HG03342 (cell line): ENCODE measurements around the gene KCNH2.

Experiments used
- ATAC-seq: cut with Tn5 transposase; IDR thresholded peaks from one replicate; pipeline ENCODE4 v1.9.1; 2021; ENCODE audit warnings: mild to moderate bottlenecking, moderate library complexity; ENCODE audit not compliant: unreplicated experiment

KCNH2 gene

GRCh38 chr7:150949971-150950491, 28.1 kb downstream of the KCNH2 start:
- ATAC-seq: no peak

- no peak for ATAC-seq
These were observed 28.6 kb downstream of the KCNH2 start for GRCh38 chr7:150949564-150949963.

GRCh38 chr7:150948791-150949251, 29.3 kb downstream of the KCNH2 start:
- ATAC-seq: no peak

GRCh38 chr7:150947761-150948651, 30.1 kb downstream of the KCNH2 start:
- ATAC-seq: no peak

- ATAC-seq: no peak
These were observed 30.8 kb downstream of the KCNH2 start for GRCh38 chr7:150947241-150947745.

GRCh38 chr7:150946421-150947240, 31.5 kb downstream of the KCNH2 start:
- no peak for ATAC-seq

- ATAC-seq: no peak
These were observed 32.2 kb downstream of the KCNH2 start for GRCh38 chr7:150945853-150946420.

- no peak for ATAC-seq
These were observed 32.8 kb downstream of the KCNH2 start for GRCh38 chr7:150945171-150945852.

- ATAC-seq: no peak
These were observed 33.8 kb downstream of the KCNH2 start for GRCh38 chr7:150944066-150945042.

GRCh38 chr7:150943453-150943814, 34.7 kb downstream of the KCNH2 start:
- no peak for ATAC-seq

- ATAC-seq: no peak
These were observed 35.3 kb downstream of the KCNH2 start for GRCh38 chr7:150942591-150943452.

- ATAC-seq: no peak
These were observed 36.0 kb downstream of the KCNH2 start for GRCh38 chr7:150942001-150942590.

GRCh38 chr7:150941351-150942000, 36.6 kb downstream of the KCNH2 start:
- no peak for ATAC-seq

GRCh38 chr7:150940431-150941102, 37.6 kb downstream of the KCNH2 start:
- ATAC-seq: no peak

GRCh38 chr7:150939466-150939865, 38.7 kb downstream of the KCNH2 start:
- ATAC-seq: no peak

- ATAC-seq: no peak
These were observed 39.1 kb downstream of the KCNH2 start for GRCh38 chr7:150939052-150939451.

- no peak for ATAC-seq
These were observed 39.6 kb downstream of the KCNH2 start for GRCh38 chr7:150938566-150938965.
